GM19372 (cell line): ENCODE results near the gene PRKX.
"Not testable (repeated sequence)": the region's sequence is repeated elsewhere in the genome, so short reads cannot be mapped to it uniquely, and the experiment has no call there.

Source experiments
- ATAC-seq: cut with Tn5 transposase; IDR thresholded peaks from one replicate; pipeline ENCODE4 v1.9.1; 2021; ENCODE audit warnings: mild to moderate bottlenecking, low read depth, moderate library complexity; ENCODE audit not compliant: unreplicated experiment

PRKX gene

DNA sequence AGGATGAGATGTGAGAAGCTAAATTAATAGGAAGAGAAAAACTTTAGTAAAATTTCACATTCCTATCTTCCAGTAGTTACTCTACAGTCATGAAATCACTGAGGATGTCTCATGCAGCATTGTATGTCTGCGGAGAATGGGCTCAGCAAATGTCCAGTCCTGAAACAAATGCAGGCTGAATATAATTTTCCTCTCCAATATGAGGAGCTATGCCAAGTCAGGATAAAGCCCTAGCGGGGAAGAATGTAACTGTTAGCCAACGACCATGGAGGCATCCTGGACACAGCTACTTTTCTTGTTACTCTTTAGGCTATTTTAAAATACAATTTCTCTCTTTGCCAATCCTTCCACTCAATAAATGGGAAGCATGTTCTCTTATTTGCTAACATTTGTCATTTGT, 127.7 kb downstream of the PRKX start:
- ATAC-seq, result no peak

DNA sequence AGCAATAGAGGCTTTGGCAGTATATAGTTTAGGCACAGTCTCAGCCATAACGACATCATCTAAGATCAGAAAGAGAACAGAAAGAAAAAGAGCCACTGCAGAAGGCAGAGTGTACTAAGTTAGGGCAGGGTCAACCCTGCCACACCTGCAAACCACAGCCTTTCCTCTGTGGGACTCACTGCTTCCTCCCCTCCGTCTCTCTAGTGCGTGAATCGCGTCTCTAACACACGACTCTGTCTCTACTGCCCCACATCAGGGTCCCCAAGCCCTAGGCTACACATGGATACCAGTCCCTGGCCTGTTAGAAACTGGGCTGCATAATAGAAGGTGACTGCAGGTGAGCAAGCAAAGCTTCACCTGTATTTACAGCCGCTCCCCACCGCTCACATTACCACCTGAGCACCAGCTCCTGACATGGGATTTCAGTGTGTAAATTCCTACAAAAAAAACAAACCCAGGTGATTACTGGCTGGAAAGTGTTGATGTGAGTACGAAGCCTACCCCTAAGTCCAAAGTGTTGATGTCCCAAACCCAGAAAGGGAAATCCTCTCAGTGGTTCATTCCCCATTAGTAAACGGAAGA, 128.9 kb downstream of the PRKX start:
- ATAC-seq, result no peak

DNA sequence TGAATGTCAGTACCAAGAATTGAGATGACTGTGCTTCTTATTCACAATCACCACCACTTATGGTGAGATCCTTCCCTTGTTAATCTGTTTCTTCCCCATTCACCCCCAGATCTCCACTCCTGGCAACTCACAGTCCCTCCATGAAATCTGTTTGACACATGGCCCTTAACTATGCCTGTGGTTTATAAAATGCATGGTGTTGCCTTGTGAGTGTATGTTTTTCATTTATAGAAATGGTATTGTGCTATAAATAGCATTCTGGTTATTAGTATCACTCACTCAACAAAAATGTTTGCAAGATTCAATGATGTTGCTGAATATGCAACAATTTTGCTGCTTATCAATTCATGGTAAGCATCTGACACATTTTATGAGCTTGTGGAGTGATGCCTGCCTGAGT, 131.0 kb downstream of the PRKX start:
- ATAC-seq, result no peak

DNA sequence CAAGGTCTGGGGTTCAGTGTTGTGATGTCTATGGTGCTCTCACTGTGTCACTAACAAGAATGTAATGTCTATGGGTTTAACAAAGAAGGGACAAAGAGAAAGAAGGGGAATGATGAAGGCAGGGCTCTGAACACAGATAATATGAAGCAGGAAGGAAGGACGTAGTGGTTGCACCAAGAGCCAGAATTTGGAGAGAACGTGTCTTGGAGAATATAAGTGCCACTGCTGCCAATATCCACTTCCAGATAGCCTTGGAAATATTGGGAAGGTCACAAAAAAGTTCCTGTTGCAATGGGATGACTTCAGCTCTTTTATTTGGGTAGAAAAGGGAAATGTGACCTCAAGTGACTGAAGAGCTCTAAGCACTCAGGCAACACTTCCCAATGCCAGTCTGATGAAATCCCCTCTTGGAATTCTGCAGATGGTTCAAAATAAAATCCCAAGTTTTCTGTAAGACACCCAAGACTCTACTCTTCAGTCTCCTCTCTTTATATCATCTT, 131.8 kb downstream of the PRKX start:
- no peak for ATAC-seq

DNA sequence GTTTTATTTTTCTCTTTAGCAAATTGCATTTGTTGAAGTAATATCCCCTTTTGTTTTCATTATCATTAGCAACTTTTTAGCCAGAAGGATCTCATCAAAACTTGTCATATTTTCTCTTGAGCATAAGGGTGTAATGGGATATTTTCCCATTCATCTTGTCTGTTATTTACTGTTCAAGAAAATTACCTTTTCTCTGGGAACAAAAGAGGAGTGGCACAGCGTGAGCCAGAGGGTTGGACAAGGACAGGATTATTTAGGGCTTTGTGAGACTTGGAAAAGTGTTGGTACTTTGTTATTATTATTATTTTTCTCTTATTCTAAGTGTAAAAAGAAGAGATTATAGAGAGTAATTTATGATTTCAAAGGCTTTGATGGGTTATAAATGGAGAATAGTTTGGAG, 135.9 kb downstream of the PRKX start:
- no peak for ATAC-seq

DNA sequence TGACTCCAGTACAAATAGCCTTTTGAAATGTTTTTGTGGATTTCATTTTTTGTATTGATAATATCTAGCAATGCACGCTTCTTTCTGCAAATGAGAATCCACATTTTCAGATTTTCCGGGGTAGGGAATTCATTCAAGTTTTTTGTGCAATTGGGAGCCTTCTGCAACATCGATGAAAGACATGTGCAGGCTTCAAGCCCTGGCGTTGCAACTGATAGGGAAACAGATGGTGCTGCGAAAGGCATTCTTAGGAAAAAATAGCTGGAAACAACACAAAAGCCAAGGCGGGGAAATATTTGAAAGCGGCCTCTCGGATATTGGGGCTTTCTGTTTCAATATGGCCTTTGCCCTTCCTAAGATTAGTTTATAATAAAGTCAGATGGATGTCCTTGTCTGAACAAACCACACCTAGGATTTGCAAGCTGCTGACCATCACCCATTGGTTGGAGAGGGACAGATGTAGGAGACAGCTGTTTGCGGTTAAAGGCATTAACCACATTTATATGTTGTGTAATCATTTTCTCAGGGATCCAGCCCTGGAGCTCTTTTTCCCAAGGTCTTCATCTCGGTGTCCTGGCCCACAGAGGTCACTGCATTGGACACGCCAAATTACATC, 136.5 kb downstream of the PRKX start:
- no peak for ATAC-seq

DNA sequence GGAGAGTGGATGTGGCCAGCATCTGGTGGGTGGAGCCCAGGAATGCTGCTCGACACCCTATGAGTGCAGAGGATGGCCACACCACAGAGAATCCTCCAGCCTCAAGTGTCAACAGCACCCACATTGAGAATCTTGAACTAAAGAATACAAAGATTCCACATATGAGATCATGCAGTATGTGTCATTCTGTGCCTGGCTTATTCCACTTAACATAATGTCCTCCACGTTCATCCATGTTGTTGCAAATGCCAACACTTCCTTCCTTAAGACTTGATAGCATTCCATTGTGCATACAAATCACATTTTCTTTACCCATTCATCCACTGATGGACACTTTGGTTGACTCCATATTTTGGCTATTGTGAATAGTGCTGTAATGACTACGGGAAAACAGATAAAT, 145.8 kb downstream of the PRKX start:
- no peak for ATAC-seq

DNA sequence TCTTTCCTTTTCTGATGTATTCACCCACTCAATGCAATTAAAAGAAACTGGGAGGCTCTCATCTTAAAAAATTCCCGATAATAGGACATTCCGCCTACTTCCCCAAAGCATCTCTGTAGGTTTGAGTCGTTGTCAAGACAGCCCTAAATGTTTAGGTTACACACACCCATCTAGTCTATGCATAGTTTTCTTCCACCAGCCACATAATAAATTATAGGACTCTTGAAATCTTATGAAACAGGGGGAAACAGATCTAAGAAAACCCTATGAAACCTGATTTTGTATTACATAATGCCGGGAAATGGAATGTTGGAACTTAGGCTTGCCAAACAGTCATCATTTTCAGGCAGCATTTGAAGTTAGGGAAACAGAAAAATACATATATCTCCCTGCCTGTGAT, 150.0 kb downstream of the PRKX start:
- ATAC-seq, result no peak

DNA sequence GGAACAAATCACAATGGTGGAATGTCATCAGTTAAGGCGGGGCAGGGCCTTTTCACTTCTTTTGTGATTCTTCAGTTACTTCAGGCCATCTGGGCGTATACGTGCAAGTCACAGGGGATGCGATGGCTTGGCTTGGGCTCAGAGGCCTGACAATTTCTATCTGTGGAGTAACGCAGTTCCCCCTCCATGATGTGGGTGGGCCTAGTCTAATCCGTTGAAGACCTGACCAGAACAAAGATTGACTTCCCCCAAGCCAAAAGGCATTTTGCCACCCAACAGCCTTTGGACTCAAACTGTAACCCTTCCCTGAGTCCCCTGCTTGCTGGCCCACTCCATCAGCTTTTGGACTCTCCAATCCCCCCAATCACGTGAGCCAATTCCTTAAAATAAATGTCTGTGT, 153.4 kb downstream of the PRKX start:
- ATAC-seq, result not testable (repeated sequence)
